Frontal cortex (tissue), 4 donors: ENCODE results near the gene ABAT. TPM values are rescaled to one million over a fixed set of nuclear protein-coding genes. Genes with fewer than 3 reads are reported as not detected.

Source experiments
- DNase-seq, 2 donors: peaks; one replicate each; pipeline ENCODE4 v3.0.0; 2012; ENCODE audit warnings: low spot score in 2 of 2
- FAIRE-seq: peaks from 2 replicates; lab custom pipeline; 2012; peaks lifted over from hg19 to GRCh38; lab: Jason Lieb, UNC
- small RNA-seq: library from RNA; depleted of rRNA; stranded (forward); fragments of <200 nt; gene quantifications from one replicate; pipeline ENCODE3, GENCODE V24; 2014
- total RNA-seq: library from RNA; depleted of rRNA; stranded (reverse); fragments of >200 nt; gene quantifications from one replicate; pipeline ENCODE4 v1.2.3, GENCODE V29; 2014
- donor health status: control.
- donor health status: control.
- donor health status: control.

Gene ABAT
- total RNA-seq, 1 donor from 2014 or later: 110 TPM

DNA sequence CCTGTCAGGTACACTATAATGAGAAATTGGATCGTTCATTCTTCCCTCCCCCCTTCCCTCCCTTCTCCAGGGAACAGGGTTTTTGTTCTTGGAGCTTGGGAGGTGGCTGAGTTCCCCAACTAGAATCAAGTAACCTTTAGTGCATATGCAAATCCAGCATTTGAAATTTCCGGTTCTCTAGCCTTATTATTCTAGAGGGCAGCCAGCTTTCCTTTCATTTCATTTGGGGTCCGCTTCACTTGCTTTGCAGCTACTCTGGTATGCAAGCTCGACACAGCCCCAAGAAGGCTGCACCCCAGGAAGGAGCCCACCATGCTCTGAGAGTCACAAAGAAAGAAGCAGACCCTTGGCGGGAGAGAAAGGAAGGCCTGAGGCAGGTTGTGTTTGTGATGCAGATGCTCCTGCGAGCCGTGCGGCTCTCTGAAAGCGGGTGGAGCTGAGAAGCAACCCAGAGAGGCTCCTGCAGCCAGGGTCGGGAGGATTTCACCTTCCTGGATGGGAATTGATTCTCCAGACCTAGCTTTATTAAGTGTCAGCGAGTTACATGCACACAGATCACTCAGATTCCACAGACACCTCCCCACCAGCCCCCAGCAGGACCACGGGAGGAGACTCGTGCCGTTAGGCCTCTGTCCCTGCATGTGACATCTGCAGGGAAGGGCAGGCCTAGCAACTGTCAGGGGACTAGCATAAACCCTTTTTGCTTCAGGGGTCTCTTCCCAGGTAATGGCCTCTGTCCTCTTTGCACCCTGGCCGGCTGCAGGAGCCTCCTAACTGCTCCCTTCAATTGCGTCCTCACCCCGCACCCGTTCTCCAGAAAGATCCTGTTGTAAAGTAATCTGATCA lies 157.7 kb downstream of the ABAT start:
- DNase-seq: no peak
- FAIRE-seq: no peak

- FAIRE-seq (no peak), DNase-seq (no peak)
Measured at GRCh38 chr16:8832717-8833105, 158.3 kb downstream of the ABAT start.

Small RNA genes within 50 kb of the gene (small RNA-seq; reads per million reads assigned to genes)
- gene AC007224.1 (not detected), gene RN7SL743P (not detected), gene RNU7-63P (not detected)

Other genes starting within 250 kb of the ABAT start
- gene TMEM114, start 84.1 kb upstream of the ABAT start, total RNA-seq: not detected
- 7.7 TPM for gene METTL22, start 52.9 kb upstream of the ABAT start, total RNA-seq
- gene TMEM186, start 123.0 kb downstream of the ABAT start, total RNA-seq: 5.7 TPM
- 6.5 TPM for gene PMM2, start 123.2 kb downstream of the ABAT start, total RNA-seq
- gene CARHSP1, start 194.4 kb downstream of the ABAT start, total RNA-seq: 141 TPM
- gene LITAFD, start 207.7 kb downstream of the ABAT start, total RNA-seq: not detected